Mesothelial cell of epicardium (in vitro differentiated cells): ENCODE measurements around the gene CCDC183. TPM values are rescaled to one million over a fixed set of nuclear protein-coding genes. Genes with fewer than 3 reads are reported as not detected.
"Not testable (repeated sequence)": the region's sequence is repeated elsewhere in the genome, so short reads cannot be mapped to it uniquely, and the experiment has no call there.

Experiments
- DNase-seq, 2 experiments: peaks; one replicate each; pipeline ENCODE4 v3.0.0; 2021; ENCODE audit warnings: low spot score in 2 of 2; ENCODE audit not compliant: unreplicated experiment in 2 of 2
- H3K27ac Mint-ChIP-seq: 2 replicates; pipeline ENCODE4 v1.8.0; 2021; ENCODE audit warnings: mixed read lengths
- H3K27me3 Mint-ChIP-seq: 2 replicates; pipeline ENCODE4 v1.8.0; 2021; ENCODE audit warnings: low read depth, mixed read lengths
- H3K36me3 Mint-ChIP-seq: 2 replicates; pipeline ENCODE4 v1.8.0; 2021; ENCODE audit warnings: mixed read lengths
- H3K4me1 Mint-ChIP-seq: 2 replicates; pipeline ENCODE4 v1.8.0; 2021; ENCODE audit warnings: mixed read lengths
- H3K4me3 Mint-ChIP-seq: 2 replicates; pipeline ENCODE4 v1.8.0; 2021; ENCODE audit warnings: mild to moderate bottlenecking, moderate library complexity, mixed read lengths
- H3K9me3 Mint-ChIP-seq: 2 replicates; pipeline ENCODE4 v1.8.0; 2021; ENCODE audit warnings: mixed read lengths
- total RNA-seq: library from RNA; stranded (reverse); gene quantifications from 3 replicates; pipeline ENCODE4 v1.2.1, GENCODE V29; 2021
- TF ChIP-seq, protein P1 (sequence below): fragments of 200-600 bp; sonication (generic); IDR thresholded peaks from one replicate; pipeline ENCODE4 v1.5.0; 2021; ENCODE audit warnings: antibody characterized with exemption; ENCODE audit not compliant: unreplicated experiment

CCDC183 gene
- total RNA-seq, 1 donor from 2014 or later = 25.1 TPM

DNA sequence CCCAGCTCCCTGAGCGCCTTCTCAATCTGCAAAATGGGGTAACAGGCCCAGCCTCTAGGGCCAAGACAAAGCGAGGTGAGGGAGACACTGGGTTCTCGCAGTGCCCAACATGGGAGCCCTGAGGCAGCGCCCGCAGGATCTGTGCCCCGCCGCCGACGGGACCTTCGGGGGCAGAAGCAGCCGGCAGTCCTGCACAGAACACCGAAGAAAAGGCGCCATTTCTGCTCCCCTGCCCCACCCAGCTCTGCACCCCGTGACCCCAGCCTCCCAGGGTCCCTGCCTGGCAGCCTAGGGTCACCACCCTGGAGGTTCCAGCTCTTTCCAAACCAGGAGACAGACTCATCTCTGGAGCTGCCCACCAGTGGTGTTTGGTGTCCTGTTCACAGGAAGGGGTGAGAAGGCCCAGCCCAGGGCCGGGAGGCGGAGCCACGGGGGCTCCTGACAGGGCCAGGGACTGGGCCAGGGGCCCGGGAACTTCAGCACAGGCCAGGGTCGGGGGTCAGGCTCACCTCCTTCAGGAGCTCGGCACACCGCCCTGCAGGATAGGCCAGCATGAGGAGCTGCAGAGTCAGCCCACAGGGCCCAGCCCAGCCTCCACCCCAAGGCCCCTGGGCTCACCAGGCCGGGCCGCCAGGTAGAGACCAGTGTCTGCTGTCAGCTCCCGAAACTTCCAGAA is 41.4 kb upstream of the CCDC183 start:
- DNase-seq = no peak
- H3K4me3 Mint-ChIP-seq = no peak overlapping the region
- peaks cover 16% of the 10 kb centered on the region for H3K27me3 Mint-ChIP-seq
- peaks cover 15% of the 10 kb centered on the region for H3K9me3 Mint-ChIP-seq
- no peaks in the 10 kb centered on the region for H3K36me3 Mint-ChIP-seq
- TF ChIP-seq, protein P1, sequence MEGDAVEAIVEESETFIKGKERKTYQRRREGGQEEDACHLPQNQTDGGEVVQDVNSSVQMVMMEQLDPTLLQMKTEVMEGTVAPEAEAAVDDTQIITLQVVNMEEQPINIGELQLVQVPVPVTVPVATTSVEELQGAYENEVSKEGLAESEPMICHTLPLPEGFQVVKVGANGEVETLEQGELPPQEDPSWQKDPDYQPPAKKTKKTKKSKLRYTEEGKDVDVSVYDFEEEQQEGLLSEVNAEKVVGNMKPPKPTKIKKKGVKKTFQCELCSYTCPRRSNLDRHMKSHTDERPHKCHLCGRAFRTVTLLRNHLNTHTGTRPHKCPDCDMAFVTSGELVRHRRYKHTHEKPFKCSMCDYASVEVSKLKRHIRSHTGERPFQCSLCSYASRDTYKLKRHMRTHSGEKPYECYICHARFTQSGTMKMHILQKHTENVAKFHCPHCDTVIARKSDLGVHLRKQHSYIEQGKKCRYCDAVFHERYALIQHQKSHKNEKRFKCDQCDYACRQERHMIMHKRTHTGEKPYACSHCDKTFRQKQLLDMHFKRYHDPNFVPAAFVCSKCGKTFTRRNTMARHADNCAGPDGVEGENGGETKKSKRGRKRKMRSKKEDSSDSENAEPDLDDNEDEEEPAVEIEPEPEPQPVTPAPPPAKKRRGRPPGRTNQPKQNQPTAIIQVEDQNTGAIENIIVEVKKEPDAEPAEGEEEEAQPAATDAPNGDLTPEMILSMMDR = no peak
- H3K27ac Mint-ChIP-seq = no peak overlapping the region
- no peaks in the 10 kb centered on the region for H3K4me1 Mint-ChIP-seq

DNA sequence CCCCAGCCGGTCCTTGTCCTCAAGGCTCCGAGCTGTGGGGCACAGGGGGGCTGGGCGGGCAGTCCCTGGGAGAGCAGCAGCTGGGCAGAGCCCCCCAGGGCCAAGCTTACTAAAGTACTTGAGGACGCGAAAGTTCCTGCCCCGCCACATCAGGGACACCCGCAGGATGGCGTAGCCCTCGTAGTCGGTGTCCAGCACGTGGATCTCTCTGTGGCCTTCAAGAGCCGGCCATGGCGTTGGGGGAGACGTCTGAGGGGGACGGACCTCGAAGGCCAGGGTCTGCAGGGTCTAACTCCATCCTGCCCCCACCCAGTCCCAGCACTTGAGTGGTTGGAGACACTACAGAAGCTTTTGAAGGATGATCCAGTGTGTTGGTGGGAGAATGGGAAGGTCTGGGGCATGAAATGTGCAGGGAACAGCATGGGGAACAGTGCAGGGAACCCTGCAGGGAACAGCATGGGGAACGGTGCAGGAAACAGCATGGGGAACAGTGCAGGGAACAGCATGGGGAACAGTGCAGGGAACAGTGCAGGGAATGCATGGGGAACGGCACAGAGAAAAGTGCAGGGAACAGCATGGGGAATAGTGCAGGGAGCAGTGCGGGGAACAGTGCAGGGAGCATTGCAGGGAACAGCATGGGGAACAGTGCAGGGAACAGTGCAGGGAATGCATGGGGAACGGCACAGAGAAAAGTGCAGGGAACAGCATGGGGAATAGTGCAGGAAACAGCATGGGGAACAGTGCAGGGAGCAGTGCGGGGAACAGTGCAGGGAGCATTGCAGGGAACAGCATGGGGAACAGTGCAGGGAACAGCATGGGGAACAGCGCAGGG is 40.6 kb upstream of the CCDC183 start:
- not testable (repeated sequence) for H3K36me3 Mint-ChIP-seq, DNase-seq, H3K4me3 Mint-ChIP-seq, H3K4me1 Mint-ChIP-seq, H3K27ac Mint-ChIP-seq
- Mint-ChIP-seq H3K27me3 (peaks cover 15% of the 10 kb centered on the region), H3K9me3 (peaks cover 15% of the 10 kb centered on the region)

DNA sequence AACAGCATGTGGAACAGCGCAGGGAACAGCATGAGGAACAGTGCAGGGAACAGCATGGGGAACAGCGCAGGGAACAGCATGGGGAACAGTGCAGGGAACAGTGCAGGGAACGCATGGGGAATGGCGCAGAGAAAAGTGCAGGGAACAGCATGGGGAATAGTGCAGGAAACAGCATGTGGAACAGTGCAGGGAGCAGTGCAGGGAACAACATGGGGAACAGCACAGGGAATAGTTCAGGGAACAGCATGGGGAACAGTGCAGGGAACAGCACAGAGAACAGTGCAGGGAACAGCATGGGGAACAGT is 40.1 kb upstream of the CCDC183 start:
- H3K9me3 Mint-ChIP-seq = peaks cover 15% of the 10 kb centered on the region
- DNase-seq = no peak
- H3K27ac Mint-ChIP-seq = no peak overlapping the region
- H3K36me3 Mint-ChIP-seq = no peaks in the 10 kb centered on the region
- H3K4me3 Mint-ChIP-seq = no peak overlapping the region
- H3K4me1 Mint-ChIP-seq = peaks cover 3% of the 10 kb centered on the region
- H3K27me3 Mint-ChIP-seq = peaks cover 11% of the 10 kb centered on the region
- TF ChIP-seq, protein P1 = no peak

DNA sequence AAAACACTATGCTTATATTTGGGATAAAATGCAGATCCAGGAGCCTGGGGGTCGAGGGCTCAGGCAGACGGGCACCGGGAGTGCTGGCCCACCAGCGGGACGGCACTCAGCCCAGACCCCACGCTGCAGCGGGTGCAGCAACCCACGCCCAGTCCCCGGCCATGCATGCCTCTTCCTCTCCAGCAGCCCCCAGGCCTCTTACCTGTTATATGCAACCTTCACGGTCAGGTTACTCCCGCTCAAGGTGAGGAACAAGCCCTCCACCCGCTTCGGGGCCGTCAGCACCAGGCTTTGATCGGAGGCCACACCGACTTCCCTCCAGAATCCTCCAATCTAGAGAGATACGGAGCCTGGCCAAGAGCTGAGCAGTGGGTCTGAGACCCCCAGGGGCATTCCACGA is 39.3 kb upstream of the CCDC183 start:
- no peak for DNase-seq
- peaks cover 3% of the 10 kb centered on the region for H3K4me1 Mint-ChIP-seq
- no peak overlapping the region for H3K27ac Mint-ChIP-seq
- peaks cover 8% of the 10 kb centered on the region for H3K27me3 Mint-ChIP-seq
- H3K4me3 Mint-ChIP-seq = no peak overlapping the region
- H3K36me3 Mint-ChIP-seq = no peaks in the 10 kb centered on the region
- H3K9me3 Mint-ChIP-seq = peaks cover 10% of the 10 kb centered on the region
- TF ChIP-seq, protein P1 = no peak

GRCh38 chr9:136757328-136757727 is 38.8 kb upstream of the CCDC183 start:
- peaks cover 3% of the 10 kb centered on the region for H3K4me1 Mint-ChIP-seq

DNA sequence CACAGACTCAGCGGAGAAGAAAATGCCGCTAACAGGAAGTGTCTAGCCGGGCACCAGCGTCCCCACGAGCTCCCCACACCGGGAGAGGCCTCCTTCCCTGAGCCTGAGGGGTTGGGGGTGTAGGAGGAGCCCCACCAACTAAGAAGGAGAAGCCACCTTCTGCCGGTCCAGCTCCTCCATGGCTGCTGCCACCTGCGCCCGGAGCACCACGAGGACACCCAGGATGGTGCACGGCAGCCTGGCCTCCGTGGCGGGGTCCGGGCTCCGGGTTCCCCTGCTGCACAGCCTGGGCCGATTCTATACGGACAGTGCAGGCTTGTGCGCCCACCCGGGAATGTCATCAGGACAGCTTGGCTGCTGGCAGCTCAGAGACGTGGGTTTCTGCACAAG is 38.4 kb upstream of the CCDC183 start:
- Mint-ChIP-seq H3K4me1 (peaks cover 3% of the 10 kb centered on the region), H3K27ac (no peak overlapping the region), H3K9me3 (peaks cover under 1% of the 10 kb centered on the region), H3K36me3 (no peaks in the 10 kb centered on the region), H3K27me3 (peaks cover under 1% of the 10 kb centered on the region), H3K4me3 (no peak overlapping the region)
- TF ChIP-seq, protein P1 = no peak
- DNase-seq = no peak

More at GRCh38 chr9:136757328-136757727, 38.8 kb upstream of the CCDC183 start:
- H3K27me3 Mint-ChIP-seq = peaks cover 5% of the 10 kb centered on the region
- H3K36me3 Mint-ChIP-seq = no peaks in the 10 kb centered on the region
- no peak overlapping the region for H3K27ac Mint-ChIP-seq
- no peak overlapping the region for H3K4me3 Mint-ChIP-seq
- TF ChIP-seq, protein P1 = no peak
- DNase-seq = no peak
- peaks cover 5% of the 10 kb centered on the region for H3K9me3 Mint-ChIP-seq
